Karpas-422 (cell line): ENCODE measurements around the gene ADAMTS20. TPM values are rescaled to one million over a fixed set of nuclear protein-coding genes. Genes with fewer than 3 reads are reported as not detected.

Experiments
- DNase-seq: peaks from one replicate; pipeline ENCODE4 v3.0.0-alpha.2; 2015
- H2AFZ ChIP-seq: fragments of 200-600 bp; sonication (generic); 2 replicates; pipeline ENCODE4 v1.6.1; 2014; ENCODE audit warnings: antibody characterized with exemption, low read length, mixed read lengths
- H3K27ac ChIP-seq: fragments of 200-600 bp; sonication (generic); 2 replicates; pipeline ENCODE4 v1.5.1; 2014; ENCODE audit warnings: mild to moderate bottlenecking, low read length, moderate library complexity
- H3K27me3 ChIP-seq: fragments of 200-600 bp; sonication (generic); 2 replicates; pipeline ENCODE4 v1.6.1; 2014; ENCODE audit warnings: low read length, mixed read lengths
- H3K36me3 ChIP-seq: fragments of 200-600 bp; sonication (generic); 2 replicates; pipeline ENCODE4 v1.6.1; 2014; ENCODE audit warnings: low read length, mixed read lengths; ENCODE audit not compliant: insufficient read depth
- H3K4me1 ChIP-seq: fragments of 200-600 bp; sonication (generic); 2 replicates; pipeline ENCODE4 v1.6.1; 2014; ENCODE audit warnings: mild to moderate bottlenecking, low read length, mixed read lengths
- H3K4me2 ChIP-seq: fragments of 200-600 bp; sonication (generic); 2 replicates; pipeline ENCODE4 v1.6.1; 2014; ENCODE audit warnings: low read length, low read depth, mild to moderate bottlenecking; ENCODE audit not compliant: poor library complexity, severe bottlenecking
- H3K4me3 ChIP-seq: fragments of 200-600 bp; sonication (generic); 2 replicates; pipeline ENCODE4 v1.5.1; 2014; ENCODE audit warnings: mild to moderate bottlenecking, antibody characterized with exemption, low read length, mixed read lengths
- H3K79me2 ChIP-seq: fragments of 200-600 bp; sonication (generic); 2 replicates; pipeline ENCODE4 v1.6.1; 2014; ENCODE audit warnings: mild to moderate bottlenecking, low read length, mixed read lengths
- H3K9ac ChIP-seq: fragments of 200-600 bp; sonication (generic); 2 replicates; pipeline ENCODE4 v1.6.0; 2014; ENCODE audit warnings: low read length
- H3K9me2 ChIP-seq: fragments of 200-600 bp; sonication (generic), shearing (Covaris generic); replicated peaks from 2 replicates; pipeline ENCODE4 v1.6.0; 2014; ENCODE audit warnings: mild to moderate bottlenecking, low read length, moderate library complexity; ENCODE audit not compliant: insufficient read depth
- H3K9me3 ChIP-seq: fragments of 300-700, 200-600 bp; sonication (generic); 2 replicates; pipeline ENCODE4 v1.6.1; 2014; ENCODE audit warnings: low read length, mixed read lengths
- H4K20me1 ChIP-seq: fragments of 200-600 bp; sonication (generic); 2 replicates; pipeline ENCODE4 v1.6.1; 2014; ENCODE audit warnings: mild to moderate bottlenecking, antibody characterized with exemption, low read length, low read depth; ENCODE audit not compliant: insufficient read depth
- total RNA-seq: library from RNA; depleted of rRNA; stranded (reverse); fragments of >200 nt; shearing (Covaris generic); gene quantifications from 2 replicates; pipeline ENCODE4 v1.2.3, GENCODE V29; 2014; ENCODE audit warnings: low replicate concordance

The ADAMTS20 gene
- total RNA-seq, 1 experiment from 2014 or later, result not detected

DNA sequence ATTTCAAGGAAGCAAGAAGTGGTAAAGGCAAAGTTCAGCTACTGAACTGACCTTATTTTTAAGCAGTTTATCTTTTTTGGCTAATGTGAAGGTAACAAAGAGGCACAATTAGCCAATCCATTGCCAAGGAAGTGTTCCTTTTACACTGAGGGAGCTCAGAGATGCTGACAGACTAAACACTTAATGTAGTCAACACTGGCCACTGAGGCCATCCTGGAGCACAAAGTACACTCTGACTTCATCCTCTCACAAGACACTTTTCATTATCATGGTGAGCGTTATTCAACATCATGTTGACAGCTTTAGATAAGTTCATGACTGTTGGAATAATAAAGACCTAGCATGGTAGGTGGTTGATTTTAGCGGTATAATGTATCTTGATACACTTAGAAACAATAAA is 89.9 kb downstream of the ADAMTS20 start:
- Histone ChIP-seq H3K4me2 (no peak overlapping the region), H3K9ac (no peak overlapping the region), H3K36me3 (no peaks in the 10 kb centered on the region), H3K4me3 (no peak overlapping the region), H3K27me3 (no peaks in the 10 kb centered on the region), H3K79me2 (no peaks in the 10 kb centered on the region), H2AFZ (no peak overlapping the region), H4K20me1 (no peaks in the 10 kb centered on the region), H3K4me1 (no peaks in the 10 kb centered on the region), H3K9me3 (no peaks in the 10 kb centered on the region), H3K9me2 (no peaks in the 10 kb centered on the region), H3K27ac (no peak overlapping the region)
- DNase-seq, result no peak

DNA sequence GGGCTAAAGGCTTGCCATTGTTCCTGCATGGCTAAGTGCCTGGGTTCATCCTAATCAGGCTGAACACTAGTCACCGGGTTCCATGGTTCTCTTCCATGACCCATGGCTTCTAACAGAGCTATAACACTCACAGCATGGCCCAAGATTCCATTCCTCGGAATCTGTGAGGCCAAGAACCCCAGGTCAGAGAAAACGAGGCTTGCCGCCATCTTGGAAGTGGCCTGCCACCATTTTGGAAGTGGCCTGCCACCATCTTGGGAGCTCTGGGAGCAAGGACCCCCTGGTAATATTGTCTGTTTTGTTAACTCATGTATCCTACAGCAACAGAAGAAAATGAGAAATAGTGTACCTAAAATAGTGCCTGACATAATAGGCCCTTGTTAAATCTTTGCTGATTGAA is 92.7 kb downstream of the ADAMTS20 start:
- Histone ChIP-seq H3K27ac (no peak overlapping the region), H3K4me2 (no peak overlapping the region)

DNA sequence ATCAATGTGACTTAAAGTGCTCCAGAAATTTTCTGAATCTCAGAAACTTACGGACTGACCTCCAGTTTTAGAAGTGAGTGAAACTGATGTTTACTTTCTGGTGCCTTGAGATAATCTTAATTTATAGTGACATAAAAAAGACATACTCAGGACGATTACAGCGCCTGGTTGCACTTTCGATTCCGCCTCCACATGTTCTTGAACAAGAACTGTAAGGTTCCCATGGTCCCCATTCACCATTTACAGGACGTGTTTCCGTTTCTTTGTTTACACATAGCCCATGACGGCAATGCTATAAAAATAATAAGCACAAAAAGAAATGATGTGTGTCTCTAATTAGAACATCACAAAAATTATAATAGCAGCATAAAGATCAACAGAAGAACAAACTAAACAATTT is 98.2 kb downstream of the ADAMTS20 start:
- DNase-seq, result peak; percentile 70
- Histone ChIP-seq H3K27me3 (no peaks in the 10 kb centered on the region; the same call in 1 of the 2 replicates), H3K9ac (peak overlapping the region; percentile 24; the same call in 1 of the 2 replicates), H3K9me3 (peaks cover 5% of the 10 kb centered on the region), H3K4me1 (peaks cover 5% of the 10 kb centered on the region; the same call in 1 of the 2 replicates), H3K27ac (no peak overlapping the region), H3K36me3 (no peaks in the 10 kb centered on the region), H3K4me3 (peak overlapping the region; percentile 52; the same call in 1 of the 2 replicates), H3K9me2 (no peaks in the 10 kb centered on the region), H3K79me2 (no peaks in the 10 kb centered on the region), H3K4me2 (peak overlapping the region; percentile 43), H4K20me1 (no peaks in the 10 kb centered on the region), H2AFZ (peak overlapping the region; percentile 19)

More for the DNA sequence above, 92.7 kb downstream of the ADAMTS20 start:
- no peak overlapping the region for H3K4me3 ChIP-seq
- no peaks in the 10 kb centered on the region for H3K9me2 ChIP-seq
- H3K79me2 ChIP-seq, result no peaks in the 10 kb centered on the region
- no peak overlapping the region for H2AFZ ChIP-seq
- H3K36me3 ChIP-seq, result no peaks in the 10 kb centered on the region
- no peak for DNase-seq
- H3K4me1 ChIP-seq, result no peaks in the 10 kb centered on the region
- no peak overlapping the region for H3K9ac ChIP-seq
- no peaks in the 10 kb centered on the region; the same call in 1 of the 2 replicates for H3K27me3 ChIP-seq
- H4K20me1 ChIP-seq, result no peaks in the 10 kb centered on the region
- H3K9me3 ChIP-seq, result peaks cover 5% of the 10 kb centered on the region

DNA sequence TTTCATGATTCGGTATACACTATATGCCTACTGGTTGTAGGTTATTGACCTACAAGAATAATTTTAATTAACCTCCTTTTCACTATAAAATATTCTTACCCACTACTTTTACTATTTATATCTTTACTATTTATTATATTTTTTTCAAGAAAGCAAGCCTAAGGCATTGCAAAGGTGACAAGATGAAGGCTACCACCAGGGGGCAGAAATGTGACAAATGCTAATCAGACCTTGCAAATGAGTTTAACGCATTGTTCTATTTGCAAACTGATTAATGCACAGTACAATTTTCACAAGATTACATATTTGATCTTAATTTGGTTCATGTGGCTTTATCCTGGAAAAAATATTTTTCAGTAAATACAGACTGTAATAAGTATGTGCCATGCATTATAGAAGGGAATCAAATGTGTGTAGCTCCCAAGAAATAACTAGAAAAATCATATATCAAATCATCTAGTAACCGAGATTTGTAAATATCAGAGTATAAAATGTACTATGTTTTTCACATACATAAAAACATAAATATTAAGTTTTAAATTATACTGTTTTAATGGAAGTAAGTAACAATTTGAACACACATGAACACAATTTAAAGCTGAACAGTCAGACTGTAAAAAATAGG is 107.0 kb downstream of the ADAMTS20 start:
- Histone ChIP-seq H3K4me2 (no peak overlapping the region), H3K27ac (no peak overlapping the region), H3K36me3 (no peaks in the 10 kb centered on the region), H2AFZ (no peak overlapping the region), H3K4me1 (no peaks in the 10 kb centered on the region), H3K79me2 (no peaks in the 10 kb centered on the region), H4K20me1 (no peaks in the 10 kb centered on the region), H3K9me3 (no peaks in the 10 kb centered on the region), H3K9me2 (no peaks in the 10 kb centered on the region), H3K9ac (no peak overlapping the region), H3K27me3 (no peaks in the 10 kb centered on the region), H3K4me3 (no peak overlapping the region)
- peak; percentile 87 for DNase-seq

DNA sequence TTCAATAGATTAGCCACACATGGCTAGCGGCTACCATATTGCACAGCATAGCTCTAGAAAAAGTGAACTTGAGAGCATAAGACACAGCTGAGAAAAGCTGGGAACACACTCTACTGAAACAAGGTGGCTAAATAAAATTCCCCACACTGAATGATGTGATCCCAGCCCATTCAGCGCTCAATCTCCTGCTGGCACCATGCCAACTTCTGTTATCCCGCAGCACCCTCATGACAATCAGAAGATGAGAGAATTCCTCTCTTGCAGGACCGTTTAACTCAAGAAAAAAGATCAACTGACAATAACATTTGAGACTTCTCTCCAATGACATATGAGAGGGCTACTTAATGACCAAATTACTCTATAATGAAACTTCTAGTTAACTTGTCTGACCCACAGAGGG is 115.4 kb downstream of the ADAMTS20 start:
- H4K20me1 ChIP-seq, result no peaks in the 10 kb centered on the region
- H3K4me2 ChIP-seq, result no peak overlapping the region
- H3K9ac ChIP-seq, result no peak overlapping the region
- H3K4me1 ChIP-seq, result no peaks in the 10 kb centered on the region
- H3K79me2 ChIP-seq, result no peaks in the 10 kb centered on the region
- DNase-seq, result no peak
- no peak overlapping the region for H3K27ac ChIP-seq
- H3K9me3 ChIP-seq, result no peaks in the 10 kb centered on the region
- no peak overlapping the region for H3K4me3 ChIP-seq
- H2AFZ ChIP-seq, result no peak overlapping the region
- no peaks in the 10 kb centered on the region for H3K36me3 ChIP-seq
- H3K9me2 ChIP-seq, result no peaks in the 10 kb centered on the region
- H3K27me3 ChIP-seq, result no peaks in the 10 kb centered on the region

DNA sequence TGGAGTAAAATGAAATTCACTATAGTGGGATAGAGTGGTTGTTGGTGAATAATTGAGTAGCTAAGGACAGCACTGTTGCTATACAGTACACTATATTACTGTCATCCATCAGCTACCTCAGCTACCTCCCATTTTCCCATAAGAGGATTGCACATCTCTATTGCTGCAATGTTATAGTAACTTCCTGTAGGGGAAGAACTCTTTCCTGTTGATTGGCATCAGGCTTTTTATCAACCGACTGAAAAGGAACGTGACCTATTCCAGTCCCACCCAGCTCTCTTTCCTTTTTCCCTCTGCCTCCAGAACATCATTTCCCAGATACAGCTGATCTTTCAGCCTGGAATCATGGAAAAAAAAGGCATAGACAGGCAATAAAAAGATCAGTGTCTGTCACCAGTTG is 117.4 kb downstream of the ADAMTS20 start:
- H3K79me2 ChIP-seq, result no peaks in the 10 kb centered on the region
- no peak overlapping the region for H2AFZ ChIP-seq
- H3K4me1 ChIP-seq, result no peaks in the 10 kb centered on the region
- no peak overlapping the region for H3K27ac ChIP-seq
- H3K4me3 ChIP-seq, result no peak overlapping the region
- no peak for DNase-seq
- no peaks in the 10 kb centered on the region for H3K9me2 ChIP-seq
- no peaks in the 10 kb centered on the region for H3K9me3 ChIP-seq
- H3K4me2 ChIP-seq, result no peak overlapping the region
- no peaks in the 10 kb centered on the region for H3K27me3 ChIP-seq
- H3K9ac ChIP-seq, result no peak overlapping the region
- H4K20me1 ChIP-seq, result no peaks in the 10 kb centered on the region
- no peaks in the 10 kb centered on the region for H3K36me3 ChIP-seq

DNA sequence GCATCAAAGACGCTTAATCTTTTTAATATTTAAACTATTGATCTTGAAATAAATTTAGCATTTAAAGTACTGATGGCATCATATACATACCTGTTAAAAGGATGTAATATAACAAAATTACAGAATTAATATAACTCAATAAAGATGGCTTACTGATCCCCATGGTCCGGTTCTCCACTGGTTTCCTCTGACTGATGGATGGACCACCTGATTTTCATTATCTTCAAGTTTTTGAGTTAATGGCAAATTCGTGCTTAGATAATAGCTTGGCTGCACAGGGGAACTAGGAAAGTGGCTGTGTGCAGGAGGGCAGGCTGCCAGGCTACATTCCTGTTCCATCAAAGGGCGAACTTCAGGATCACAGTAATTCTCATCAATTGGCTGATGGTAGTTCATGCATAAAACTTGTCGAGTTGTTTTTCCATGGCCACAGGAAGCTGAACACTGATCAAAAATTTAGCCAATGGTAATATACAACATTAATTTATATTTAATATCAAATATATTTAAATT is 123.9 kb downstream of the ADAMTS20 start:
- Histone ChIP-seq H4K20me1 (no peaks in the 10 kb centered on the region), H3K27me3 (no peaks in the 10 kb centered on the region), H3K9me2 (no peaks in the 10 kb centered on the region), H3K9ac (no peak overlapping the region), H3K4me2 (no peak overlapping the region), H3K36me3 (no peaks in the 10 kb centered on the region), H3K9me3 (no peaks in the 10 kb centered on the region), H3K79me2 (no peaks in the 10 kb centered on the region), H2AFZ (no peak overlapping the region), H3K27ac (no peak overlapping the region), H3K4me3 (no peak overlapping the region), H3K4me1 (no peaks in the 10 kb centered on the region)
- DNase-seq, result no peak

DNA sequence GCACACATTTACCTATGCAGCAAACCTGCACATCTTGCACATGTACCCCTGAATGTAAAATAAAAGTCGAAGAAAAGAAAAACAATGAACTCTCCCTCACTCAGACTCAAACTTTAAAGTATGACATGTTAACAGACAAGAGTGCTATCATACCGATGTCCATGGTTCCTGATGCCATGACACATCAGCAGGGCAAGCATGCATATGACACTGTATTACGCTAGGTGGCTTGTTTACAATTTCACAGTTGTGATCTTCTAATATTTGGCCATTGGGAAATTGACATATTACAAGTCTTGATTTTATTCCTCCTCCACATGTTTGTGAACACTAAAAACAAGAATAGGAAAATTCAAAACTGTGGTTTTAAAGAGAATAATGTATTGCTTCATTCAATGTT is 126.6 kb downstream of the ADAMTS20 start:
- no peak overlapping the region for H2AFZ ChIP-seq
- no peak overlapping the region for H3K4me2 ChIP-seq
- no peak for DNase-seq
- H3K4me1 ChIP-seq, result no peaks in the 10 kb centered on the region
- no peaks in the 10 kb centered on the region for H4K20me1 ChIP-seq
- H3K27me3 ChIP-seq, result no peaks in the 10 kb centered on the region
- H3K9ac ChIP-seq, result no peak overlapping the region
- no peaks in the 10 kb centered on the region for H3K36me3 ChIP-seq
- no peaks in the 10 kb centered on the region for H3K9me2 ChIP-seq
- no peaks in the 10 kb centered on the region for H3K79me2 ChIP-seq
- no peak overlapping the region for H3K4me3 ChIP-seq
- H3K27ac ChIP-seq, result no peak overlapping the region
- no peaks in the 10 kb centered on the region for H3K9me3 ChIP-seq
